ENCODE measurements around the gene SSR3. TPM values are rescaled to one million over a fixed set of nuclear protein-coding genes. Genes with fewer than 3 reads are reported as not detected.

Gene SSR3
- total RNA-seq = 155 TPM

- Histone ChIP-seq H3K4me1 (peaks cover 0 to 11% of the 10 kb centered on the region in 2 donors), H3K36me3 (peaks cover 0 to 14% of the 10 kb centered on the region in 2 donors), H3K4me3 (peak within 1 kb of the TSS; percentile 84 to 95), H3K27me3 (no peaks in the 10 kb centered on the region), H3K9me3 (no peaks in the 10 kb centered on the region), H3K27ac (peak within 1 kb of the TSS; percentile 71 to 83)
- intact Hi-C loops (cut with DNase I) = loop anchor here (1.0 to 5.0 kb wide), 6 partner anchors 19 to 577 kb away; partner anchors contain the start of gene TIPARP
- peak; percentile 98 to 100 for DNase-seq (ENCODE audit: low spot score in 2 of 2)
- TF ChIP-seq, protein P1, sequence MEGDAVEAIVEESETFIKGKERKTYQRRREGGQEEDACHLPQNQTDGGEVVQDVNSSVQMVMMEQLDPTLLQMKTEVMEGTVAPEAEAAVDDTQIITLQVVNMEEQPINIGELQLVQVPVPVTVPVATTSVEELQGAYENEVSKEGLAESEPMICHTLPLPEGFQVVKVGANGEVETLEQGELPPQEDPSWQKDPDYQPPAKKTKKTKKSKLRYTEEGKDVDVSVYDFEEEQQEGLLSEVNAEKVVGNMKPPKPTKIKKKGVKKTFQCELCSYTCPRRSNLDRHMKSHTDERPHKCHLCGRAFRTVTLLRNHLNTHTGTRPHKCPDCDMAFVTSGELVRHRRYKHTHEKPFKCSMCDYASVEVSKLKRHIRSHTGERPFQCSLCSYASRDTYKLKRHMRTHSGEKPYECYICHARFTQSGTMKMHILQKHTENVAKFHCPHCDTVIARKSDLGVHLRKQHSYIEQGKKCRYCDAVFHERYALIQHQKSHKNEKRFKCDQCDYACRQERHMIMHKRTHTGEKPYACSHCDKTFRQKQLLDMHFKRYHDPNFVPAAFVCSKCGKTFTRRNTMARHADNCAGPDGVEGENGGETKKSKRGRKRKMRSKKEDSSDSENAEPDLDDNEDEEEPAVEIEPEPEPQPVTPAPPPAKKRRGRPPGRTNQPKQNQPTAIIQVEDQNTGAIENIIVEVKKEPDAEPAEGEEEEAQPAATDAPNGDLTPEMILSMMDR (IDR thresholded peaks at IDR 0.05) = peak in 1 of 3 experiments; percentile 54
These were observed at the start of gene SSR3 for GRCh38 chr3:156554842-156555687. SSR3 (minus strand) TSS chr3:156555117; CDS start chr3:156555089, 28 bp downstream.

DNA sequence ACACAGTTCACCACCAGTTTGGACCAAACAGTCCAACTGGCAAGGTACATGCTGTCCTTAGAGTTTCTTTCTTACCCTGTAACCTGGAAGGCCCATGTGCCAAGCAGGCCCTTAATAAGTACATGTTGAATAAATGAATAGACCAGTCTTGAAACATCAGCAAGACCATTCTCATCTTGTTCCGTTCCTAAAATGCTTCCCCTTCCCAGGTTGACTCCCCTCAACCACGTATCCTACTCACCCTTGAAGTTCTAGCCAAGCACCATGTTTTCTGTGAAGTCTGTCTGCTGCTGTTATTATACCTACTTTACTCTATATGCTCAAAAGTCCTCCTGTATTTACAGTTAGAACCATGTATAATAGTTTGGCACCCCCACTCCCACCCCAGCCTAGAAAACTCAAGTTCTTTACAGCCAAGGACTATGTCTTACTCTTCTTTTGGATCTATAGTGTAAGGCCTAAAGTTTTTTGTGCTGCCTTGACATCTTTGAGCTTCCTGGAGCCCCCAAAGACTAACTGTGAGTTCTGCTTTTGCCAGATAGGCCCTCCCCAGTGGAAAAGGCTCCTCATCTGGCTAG lies 49.2 kb upstream of the SSR3 start:
- Histone ChIP-seq H3K27ac (no peak overlapping the region), H3K36me3 (no peaks in the 10 kb centered on the region), H3K4me1 (peaks cover 0 to 4% of the 10 kb centered on the region in 2 donors), H3K27me3 (no peaks in the 10 kb centered on the region), H3K4me3 (no peak overlapping the region), H3K9me3 (no peaks in the 10 kb centered on the region)
- DNase-seq (ENCODE audit: low spot score in 2 of 2) = no peak
- TF ChIP-seq, protein P1 (IDR thresholded peaks at IDR 0.05) = no peak
- intact Hi-C loops (cut with DNase I) = loop anchor here (2.0 kb wide), 1 partner anchor 71 kb away; the partner anchor contains the start of gene TIPARP

GRCh38 chr3:156603379-156604017 lies 48.6 kb upstream of the SSR3 start:
- TF ChIP-seq, protein P1 (IDR thresholded peaks at IDR 0.05) = no peak
- intact Hi-C loops (cut with DNase I) = loop anchor here (2.0 kb wide), 1 partner anchor 71 kb away; the partner anchor contains the start of gene TIPARP
- Histone ChIP-seq H3K27ac (no peak overlapping the region), H3K4me3 (no peak overlapping the region), H3K4me1 (peaks cover 0 to 4% of the 10 kb centered on the region in 2 donors), H3K36me3 (no peaks in the 10 kb centered on the region), H3K27me3 (no peaks in the 10 kb centered on the region), H3K9me3 (no peaks in the 10 kb centered on the region)
- DNase-seq (ENCODE audit: low spot score in 2 of 2) = no peak

- Histone ChIP-seq H3K9me3 (no peaks in the 10 kb centered on the region), H3K4me1 (peaks cover 0 to 4% of the 10 kb centered on the region in 2 donors), H3K27ac (no peak overlapping the region), H3K4me3 (no peak overlapping the region), H3K27me3 (no peaks in the 10 kb centered on the region), H3K36me3 (no peaks in the 10 kb centered on the region)
- TF ChIP-seq, protein P1 (IDR thresholded peaks at IDR 0.05) = no peak
- intact Hi-C loops (cut with DNase I) = no loop called here
- no peak for DNase-seq (ENCODE audit: low spot score in 2 of 2)
These were observed 47.5 kb upstream of the SSR3 start for GRCh38 chr3:156602424-156602823.

DNA sequence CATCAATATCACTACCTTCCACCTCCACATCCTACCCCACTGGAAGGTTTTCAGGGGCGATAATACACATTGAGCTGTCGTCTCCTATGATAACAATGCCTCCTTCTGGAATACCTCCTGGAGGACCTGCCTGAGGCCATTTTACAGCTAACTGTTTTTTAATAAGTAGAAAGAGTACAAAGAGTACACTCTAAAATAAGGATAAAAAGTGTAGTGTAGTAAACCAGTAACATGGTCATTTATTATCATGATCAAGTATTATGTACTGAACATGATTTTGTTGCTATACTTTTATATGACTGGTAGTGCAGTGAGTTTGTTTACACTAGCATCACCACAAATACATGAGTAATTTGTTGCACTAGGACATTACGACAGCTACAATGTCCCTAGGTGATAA lies 46.6 kb upstream of the SSR3 start:
- H3K4me1 ChIP-seq = peaks cover 0 to 4% of the 10 kb centered on the region in 2 donors

More for the DNA sequence above, 46.6 kb upstream of the SSR3 start:
- H3K36me3 ChIP-seq = no peaks in the 10 kb centered on the region
- no peaks in the 10 kb centered on the region for H3K27me3 ChIP-seq
- TF ChIP-seq, protein P1 (IDR thresholded peaks at IDR 0.05) = no peak
- no peaks in the 10 kb centered on the region for H3K9me3 ChIP-seq
- no peak overlapping the region for H3K27ac ChIP-seq
- DNase-seq (ENCODE audit: low spot score in 2 of 2) = no peak
- no peak overlapping the region for H3K4me3 ChIP-seq
- intact Hi-C loops (cut with DNase I) = no loop called here

Data from ascending aorta (tissue), 2 donors.